CD4-positive, CD25-positive, alpha-beta regulatory T cell (primary cell): ENCODE data around the gene ITPRID2. TPM values are rescaled to one million over a fixed set of nuclear protein-coding genes. Genes with fewer than 3 reads are reported as not detected.

ENCODE experiments used
- ATAC-seq, 2 donors: fragments of 150-1000 bp; cut with Tn5 transposase; one replicate each; pipeline ENCODE4 v1.10.0; 2021; ENCODE audit warnings: low read depth in 2 of 2, moderate number of reproducible peaks in 2 of 2, moderate library complexity in 1 of 2
- DNase-seq, 3 donors: peaks; one replicate each; pipeline versions ENCODE4 v3.0.0 to v3.0.0-alpha.2; 2012 to 2022; ENCODE audit warnings: mixed read lengths in 1 of 3
- H3K27ac ChIP-seq: one replicate; pipeline ENCODE4 v1.7.0; 2013; ENCODE audit warnings: mild to moderate bottlenecking, low read length; ENCODE audit not compliant: insufficient read depth, poor library complexity, severe bottlenecking
- H3K27me3 ChIP-seq: one replicate; pipeline ENCODE4 v1.7.0; 2013; ENCODE audit warnings: low read length; ENCODE audit not compliant: control insufficient read depth, insufficient read depth
- H3K36me3 ChIP-seq: one replicate; pipeline ENCODE4 v1.7.0; 2013; ENCODE audit warnings: mild to moderate bottlenecking, low read length, moderate library complexity; ENCODE audit not compliant: control insufficient read depth, insufficient read depth
- H3K4me1 ChIP-seq: 2 replicates; pipeline ENCODE4 v1.7.0; 2013; ENCODE audit warnings: mild to moderate bottlenecking, low read length; ENCODE audit not compliant: insufficient read depth, control insufficient read depth, poor library complexity, severe bottlenecking
- H3K4me3 ChIP-seq: one replicate; pipeline ENCODE4 v1.7.0; 2013; ENCODE audit warnings: low read depth, mild to moderate bottlenecking, low read length, moderate library complexity
- H3K9me3 ChIP-seq, 2 experiments: 1 replicate in 1 of 2; 2 replicates in 1 of 2; pipeline ENCODE4 v1.7.0; 2013; ENCODE audit warnings: low read length in 2 of 2, mild to moderate bottlenecking in 1 of 2, moderate library complexity in 1 of 2; ENCODE audit not compliant: control insufficient read depth in 2 of 2
- H3K27ac Mint-ChIP-seq, 3 donors: one replicate each; pipeline ENCODE4 v1.8.0; 2020 to 2022; ENCODE audit warnings: mild to moderate bottlenecking in 3 of 3, mixed read lengths in 3 of 3, moderate library complexity in 2 of 3
- H3K27me3 Mint-ChIP-seq: one replicate; pipeline ENCODE4 v1.8.0; 2022; ENCODE audit warnings: mild to moderate bottlenecking, mixed read lengths
- H3K36me3 Mint-ChIP-seq: one replicate; pipeline ENCODE4 v1.8.0; 2020; ENCODE audit warnings: mixed read lengths
- H3K4me1 Mint-ChIP-seq, 4 donors: one replicate each; pipeline ENCODE4 v1.8.0; 2020 to 2022; ENCODE audit warnings: mixed read lengths in 4 of 4, mild to moderate bottlenecking in 1 of 4
- H3K4me3 Mint-ChIP-seq, 4 donors: one replicate each; pipeline ENCODE4 v1.8.0; 2020 to 2022; ENCODE audit warnings: mild to moderate bottlenecking in 4 of 4, mixed read lengths in 4 of 4, moderate library complexity in 3 of 4
- H3K9me3 Mint-ChIP-seq, 7 donors: one replicate each; pipeline ENCODE4 v1.8.0; 2020 to 2022; ENCODE audit warnings: mixed read lengths in 7 of 7, mild to moderate bottlenecking in 3 of 7, moderate library complexity in 2 of 7
- polyA plus RNA-seq, 4 donors: library from polyadenylated mRNA; unstranded; fragments of 300-500 nt; fragmentation: Illumina TruSeq; gene quantifications; one replicate each; pipeline ENCODE4 v1.2.3, GENCODE V29; 2021
- total RNA-seq: library from RNA; stranded (reverse); gene quantifications from one replicate; pipeline ENCODE4 v1.2.3, GENCODE V29; 2022

Gene ITPRID2
- total and polyA plus RNA-seq, 5 donors from 2014 or later = 1.6 to 42.4 (median 5.5) TPM

DNA sequence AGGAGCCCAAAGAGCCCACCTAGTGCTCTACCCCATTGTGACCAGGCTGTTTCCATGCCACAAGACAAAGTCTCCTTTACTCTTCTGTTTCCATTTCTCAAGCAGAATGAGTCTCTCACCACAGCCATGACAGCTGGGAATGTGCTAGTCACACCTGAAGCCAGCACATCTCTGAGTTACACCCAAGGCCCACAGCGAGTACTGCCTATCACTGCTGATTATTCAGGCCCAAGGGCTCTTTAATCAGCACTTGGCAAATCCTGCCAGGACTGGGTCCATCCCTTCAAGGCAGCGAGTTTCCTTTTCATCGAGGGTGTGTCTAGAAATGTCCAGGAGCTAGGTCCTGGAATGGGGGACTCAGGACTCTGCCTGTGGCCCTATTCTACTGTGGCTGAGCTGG, 79.5 kb downstream of the ITPRID2 start:
- ATAC-seq (no peak), DNase-seq (no peak)
- Histone ChIP-seq H3K36me3 (no peaks in the 10 kb centered on the region), H3K9me3 (no peaks in the 10 kb centered on the region), H3K27me3 (peaks cover 8% of the 10 kb centered on the region), H3K4me1 (no peaks in the 10 kb centered on the region), H3K4me3 (no peak overlapping the region), H3K27ac (no peak overlapping the region)
- Mint-ChIP-seq H3K9me3 (peaks cover 0 to 11% (median 0%) of the 10 kb centered on the region in 7 donors), H3K4me1 (no peaks in the 10 kb centered on the region), H3K36me3 (no peaks in the 10 kb centered on the region), H3K27ac (no peak overlapping the region), H3K27me3 (peaks cover 4% of the 10 kb centered on the region), H3K4me3 (no peak overlapping the region)

DNA sequence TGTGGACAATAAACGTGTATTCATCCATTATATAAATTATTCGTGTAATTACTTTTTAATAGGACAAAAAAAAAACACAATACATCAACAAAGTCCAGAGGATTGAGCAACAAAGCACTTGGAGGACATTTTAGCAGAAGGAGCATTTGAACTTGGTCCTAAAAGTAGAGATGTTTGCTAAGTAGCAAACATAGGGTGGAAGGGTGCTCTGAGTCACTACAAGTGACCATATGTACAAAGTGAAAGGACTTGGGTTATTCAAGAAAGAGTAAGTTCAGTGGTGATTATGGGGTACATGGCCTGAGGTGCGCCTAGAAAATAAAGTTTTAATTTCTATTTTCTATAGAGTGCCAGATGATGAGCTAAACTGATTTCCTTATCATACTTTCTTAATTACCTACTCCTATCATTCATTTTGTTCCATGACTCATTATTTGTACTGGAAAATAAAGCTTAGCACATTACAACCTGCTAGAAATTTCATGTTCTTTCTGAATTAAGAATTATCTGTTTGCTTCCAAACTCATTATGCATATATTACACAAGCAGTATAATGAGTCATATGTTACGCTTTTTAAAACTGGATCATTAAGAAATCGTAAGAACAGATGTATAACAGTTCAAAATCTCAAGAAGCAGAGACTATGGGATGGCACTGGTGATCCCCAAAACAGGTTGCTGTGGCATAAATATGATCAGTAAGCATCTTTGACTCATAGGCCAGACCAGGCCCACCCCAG, 81.1 kb downstream of the ITPRID2 start:
- ATAC-seq (no peak), DNase-seq (no peak)
- Histone ChIP-seq H3K27ac (no peak overlapping the region), H3K4me3 (no peak overlapping the region), H3K36me3 (no peaks in the 10 kb centered on the region), H3K4me1 (no peaks in the 10 kb centered on the region), H3K9me3 (no peaks in the 10 kb centered on the region), H3K27me3 (peaks cover 8% of the 10 kb centered on the region)
- Mint-ChIP-seq H3K4me1 (no peaks in the 10 kb centered on the region), H3K36me3 (no peaks in the 10 kb centered on the region), H3K27me3 (peaks cover 4% of the 10 kb centered on the region), H3K9me3 (peaks cover 0 to 10% (median 0%) of the 10 kb centered on the region in 7 donors), H3K27ac (no peak overlapping the region), H3K4me3 (no peak overlapping the region)

DNA sequence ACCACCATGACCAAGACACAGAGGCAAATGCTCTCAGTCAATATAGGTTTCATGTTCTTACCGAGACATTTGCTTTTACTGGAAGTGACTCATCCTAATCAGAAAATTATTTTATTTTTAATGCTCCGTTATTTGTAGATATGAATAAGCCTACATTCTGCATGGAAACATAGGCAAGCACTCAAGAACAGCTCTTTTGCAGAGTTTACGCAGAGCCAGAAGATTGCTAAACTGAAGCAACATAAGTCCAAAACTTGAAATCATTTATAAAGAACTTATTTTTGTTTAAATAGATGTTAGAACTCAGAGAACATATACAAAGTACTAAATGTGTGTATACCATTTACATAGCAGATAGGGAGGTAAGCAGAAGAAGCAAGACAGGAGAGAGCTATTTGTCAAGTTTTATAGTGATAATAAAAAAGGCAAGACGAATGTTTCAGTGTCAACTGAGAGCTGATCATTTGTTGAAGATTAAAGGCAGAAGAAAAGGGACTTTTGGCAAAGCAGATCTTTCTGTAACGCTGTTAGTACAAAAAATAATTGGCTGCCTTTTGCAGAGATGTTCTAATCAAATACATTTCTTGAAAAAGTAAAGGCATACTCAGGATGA, 81.7 kb downstream of the ITPRID2 start:
- Mint-ChIP-seq H3K4me3 (no peak overlapping the region), H3K27me3 (peaks cover 4% of the 10 kb centered on the region), H3K9me3 (peaks cover 0 to 6% (median 0%) of the 10 kb centered on the region in 7 donors), H3K36me3 (no peaks in the 10 kb centered on the region), H3K4me1 (no peaks in the 10 kb centered on the region), H3K27ac (no peak overlapping the region)
- Histone ChIP-seq H3K27ac (no peak overlapping the region), H3K4me1 (no peaks in the 10 kb centered on the region), H3K9me3 (no peaks in the 10 kb centered on the region), H3K27me3 (peaks cover 10% of the 10 kb centered on the region), H3K36me3 (no peaks in the 10 kb centered on the region), H3K4me3 (no peak overlapping the region)
- DNase-seq (no peak), ATAC-seq (no peak)

DNA sequence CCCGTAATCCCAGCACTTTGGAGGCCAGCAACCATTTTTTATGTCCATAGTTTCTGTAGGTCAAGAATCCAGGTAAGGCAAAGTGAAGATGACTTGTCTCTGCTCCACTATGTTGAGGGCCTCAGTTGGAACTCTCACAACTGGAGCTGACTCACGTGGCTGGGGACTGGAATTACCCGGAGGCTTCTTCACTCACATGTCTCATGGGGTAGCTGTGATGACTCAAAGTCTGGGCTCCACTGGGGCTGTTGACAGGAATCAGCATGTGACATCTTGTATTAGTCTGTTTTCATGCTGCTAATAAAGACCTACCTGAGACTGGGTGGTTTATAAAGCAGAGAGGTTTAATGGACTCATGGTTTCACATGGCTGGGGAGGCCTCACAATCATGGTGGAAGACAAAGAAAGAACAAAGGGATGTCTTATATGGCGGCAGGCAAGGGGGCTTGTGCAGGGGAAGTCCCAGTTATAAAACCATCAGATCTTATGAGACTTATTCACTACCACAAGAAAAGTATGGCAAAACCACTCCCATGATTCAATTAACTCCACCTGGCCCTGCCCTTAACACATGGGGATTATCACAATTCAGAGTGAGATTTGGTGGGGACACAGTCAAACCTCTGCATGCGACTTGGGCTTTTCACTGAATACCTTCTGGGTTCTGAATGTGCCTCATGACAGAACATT, 86.3 kb downstream of the ITPRID2 start:
- no peak overlapping the region for H3K4me3 Mint-ChIP-seq

DNA sequence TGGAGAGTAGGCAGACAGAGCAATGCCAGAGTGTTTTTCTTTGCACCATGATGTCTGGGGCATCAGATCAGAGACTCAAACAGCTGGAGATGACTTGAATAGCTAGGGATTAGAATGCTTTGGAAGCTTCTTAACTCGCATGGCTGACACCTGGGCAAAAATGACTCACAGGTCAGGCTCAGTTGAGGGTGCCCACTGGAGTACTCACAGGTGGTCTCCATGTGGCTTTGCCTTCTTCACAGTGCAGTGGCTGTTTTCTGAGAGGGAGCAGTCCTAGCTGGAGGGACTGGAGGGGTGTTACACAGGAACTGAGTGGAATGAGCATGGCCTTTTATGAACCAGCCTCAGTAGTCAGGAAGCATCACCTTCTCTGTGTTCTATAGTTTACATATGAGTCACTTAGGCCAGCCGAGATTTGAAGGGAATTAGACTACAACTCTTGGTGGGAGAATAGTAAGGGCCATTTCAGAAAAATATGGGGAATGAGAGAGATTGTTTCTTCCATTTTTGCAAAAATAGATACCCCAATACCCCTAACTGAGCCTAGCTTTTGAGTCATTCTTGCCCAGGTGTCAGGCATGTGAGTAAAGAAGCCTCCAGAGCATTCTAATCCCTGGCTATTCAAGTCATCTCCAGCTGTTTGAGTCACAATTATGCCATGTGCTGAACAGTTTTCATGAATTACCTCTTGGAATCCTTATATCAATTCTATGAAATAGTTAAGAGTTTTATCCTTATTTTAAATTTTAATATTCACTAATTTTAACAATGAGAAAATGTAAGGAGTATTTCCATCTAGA, 87.0 kb downstream of the ITPRID2 start:
- Mint-ChIP-seq H3K4me3 (no peak overlapping the region), H3K4me1 (no peaks in the 10 kb centered on the region), H3K9me3 (peaks cover 0 to 3% (median 0%) of the 10 kb centered on the region in 7 donors), H3K27me3 (no peaks in the 10 kb centered on the region), H3K27ac (peak overlapping the region in 1 of 3 donors; percentile 60), H3K36me3 (no peaks in the 10 kb centered on the region)
- H3K36me3 ChIP-seq = no peaks in the 10 kb centered on the region
- H3K4me3 ChIP-seq = no peak overlapping the region
- no peaks in the 10 kb centered on the region for H3K4me1 ChIP-seq
- ATAC-seq (no peak), DNase-seq (no peak)
- H3K9me3 ChIP-seq = no peaks in the 10 kb centered on the region
- H3K27ac ChIP-seq = no peak overlapping the region
- H3K27me3 ChIP-seq = peaks cover 3% of the 10 kb centered on the region

More for the DNA sequence above, 86.3 kb downstream of the ITPRID2 start:
- no peak overlapping the region for H3K27ac ChIP-seq
- H3K4me1 ChIP-seq = no peaks in the 10 kb centered on the region
- Mint-ChIP-seq H3K36me3 (no peaks in the 10 kb centered on the region), H3K4me1 (no peaks in the 10 kb centered on the region), H3K27me3 (peaks cover 4% of the 10 kb centered on the region), H3K9me3 (peaks cover 0 to 3% (median 0%) of the 10 kb centered on the region in 7 donors), H3K27ac (no peak overlapping the region)
- no peak overlapping the region for H3K4me3 ChIP-seq
- peaks cover 3% of the 10 kb centered on the region for H3K27me3 ChIP-seq
- H3K36me3 ChIP-seq = no peaks in the 10 kb centered on the region
- ATAC-seq = peak; percentile 22 to 34
- H3K9me3 ChIP-seq = no peaks in the 10 kb centered on the region
- no peak for DNase-seq

Other genes starting within 250 kb of the ITPRID2 start
- not detected for gene CERKL, start 234.6 kb upstream of the ITPRID2 start, total RNA-seq
- 10 to 100 TPM in 2 of 4 donors, 1 to 10 TPM in 2; 4.2 to 12.0 (median 9.0) TPM for gene CERKL, start 234.6 kb upstream of the ITPRID2 start, polyA plus RNA-seq
- not detected for gene NEUROD1, start 211.2 kb upstream of the ITPRID2 start, total RNA-seq
- gene NEUROD1, start 211.2 kb upstream of the ITPRID2 start, polyA plus RNA-seq = not detected
- gene PPP1R1C, start 94.1 kb downstream of the ITPRID2 start, total RNA-seq = not detected
- gene PPP1R1C, start 94.1 kb downstream of the ITPRID2 start, polyA plus RNA-seq = not detected